GM18499 (cell line): ENCODE measurements around the gene PGBD4.
"Not testable (repeated sequence)": the region's sequence is repeated elsewhere in the genome, so short reads cannot be mapped to it uniquely, and the experiment has no call there.

Experiments used
- ATAC-seq: cut with Tn5 transposase; IDR thresholded peaks from one replicate; pipeline ENCODE4 v1.9.1; 2021; ENCODE audit warnings: moderate number of reproducible peaks; ENCODE audit not compliant: insufficient read depth, unreplicated experiment

Gene PGBD4

GRCh38 chr15:34109797-34110663 is 8.1 kb downstream of the PGBD4 start:
- no peak for ATAC-seq

DNA sequence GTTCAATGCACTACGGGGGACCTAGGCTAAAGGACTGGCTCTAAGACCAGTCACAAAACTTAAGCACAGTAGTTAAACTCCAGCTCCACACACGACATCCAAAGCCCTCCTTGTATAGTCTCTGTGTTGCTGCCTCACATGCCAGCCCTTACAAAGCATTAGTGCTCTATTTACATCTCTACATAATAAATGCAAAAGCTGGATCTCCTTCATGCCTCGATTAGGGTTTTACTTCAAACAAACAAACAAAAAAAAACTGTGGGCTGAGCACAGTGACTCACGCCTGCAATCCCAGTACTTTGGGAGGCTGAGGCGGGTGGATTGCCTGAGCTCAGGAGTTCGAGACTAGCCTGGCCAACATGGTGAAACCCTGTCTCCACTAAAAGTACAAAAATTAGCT is 9.6 kb downstream of the PGBD4 start:
- ATAC-seq, result no peak

DNA sequence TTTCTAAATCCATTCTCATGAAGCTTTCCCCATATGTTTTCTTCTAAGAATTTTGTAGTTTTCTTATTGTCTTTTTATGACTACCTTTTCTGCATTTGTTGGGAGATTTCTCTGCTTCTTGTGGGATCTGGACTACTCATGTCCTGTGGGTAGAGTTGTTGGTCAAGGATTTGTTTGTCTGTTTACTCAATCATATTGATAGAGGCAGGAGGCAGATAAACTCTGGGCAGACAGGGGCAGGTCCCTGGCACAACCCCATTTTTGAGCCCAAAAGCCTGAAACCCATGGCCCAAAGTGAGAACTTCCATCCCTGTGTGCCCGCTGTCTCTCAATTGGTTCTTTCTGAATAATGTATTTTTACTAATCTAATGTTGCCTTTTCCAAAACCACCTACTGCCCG is 12.3 kb downstream of the PGBD4 start:
- no peak for ATAC-seq

DNA sequence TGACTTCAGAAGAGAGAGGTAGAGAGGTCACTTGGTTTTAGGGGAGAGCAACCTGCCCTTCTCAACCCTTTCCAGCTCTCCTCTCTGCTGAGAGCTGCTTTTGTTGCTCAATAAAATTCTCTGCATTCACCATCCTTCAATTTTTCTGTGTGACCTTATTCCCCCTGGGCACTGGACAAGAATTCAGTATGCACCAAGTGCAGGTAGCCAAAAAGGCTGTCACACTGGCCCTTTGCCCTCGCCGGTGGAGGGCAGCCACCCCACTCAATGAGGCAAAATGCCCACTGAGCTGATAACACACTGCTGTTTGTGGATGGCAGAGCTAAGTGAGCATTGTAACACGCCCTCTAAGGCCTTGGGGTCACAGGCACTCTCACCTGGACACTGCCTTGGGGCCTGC is 12.9 kb downstream of the PGBD4 start:
- ATAC-seq, result no peak

DNA sequence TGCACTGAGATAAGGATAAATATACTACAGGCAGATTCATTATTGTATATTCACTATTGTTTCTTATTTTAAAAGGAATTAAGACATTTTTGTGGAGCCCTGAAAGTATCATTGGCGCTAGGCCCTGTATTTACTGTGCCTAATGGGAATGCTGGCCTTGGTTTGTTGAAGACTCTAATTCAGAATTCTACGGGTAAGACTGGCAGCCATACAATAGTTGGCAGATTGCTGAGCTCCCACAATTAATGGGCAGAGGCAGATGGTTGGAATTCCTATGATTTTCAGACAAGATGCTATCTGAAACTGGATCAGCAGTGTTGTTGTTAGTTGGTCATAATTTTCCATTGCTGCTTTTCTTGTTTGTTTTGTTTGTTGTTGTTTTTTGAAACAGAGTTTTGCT is 14.7 kb downstream of the PGBD4 start:
- ATAC-seq, result no peak

GRCh38 chr15:34119291-34119690 is 17.4 kb downstream of the PGBD4 start:
- no peak for ATAC-seq

DNA sequence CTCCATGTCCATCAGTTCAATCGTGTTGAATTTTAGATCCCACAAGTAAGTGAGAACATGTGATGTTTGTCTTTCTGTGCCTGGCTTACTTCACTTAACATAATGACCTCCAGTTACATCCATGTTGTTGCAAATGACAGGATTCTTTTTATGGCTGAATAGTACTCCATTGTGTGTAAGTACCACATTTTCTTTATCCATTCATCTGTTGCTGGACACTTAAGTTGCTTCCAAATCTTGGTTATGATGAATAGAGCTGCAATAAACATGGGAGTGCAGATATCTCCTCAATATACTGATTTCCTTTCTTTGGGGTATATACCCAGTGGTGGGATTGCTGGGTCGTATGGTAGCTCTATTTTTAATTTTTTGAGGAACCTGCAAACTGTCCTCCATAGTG is 18.5 kb downstream of the PGBD4 start:
- not testable (repeated sequence) for ATAC-seq

- not testable (repeated sequence) for ATAC-seq
Measured at GRCh38 chr15:34121786-34122185, 19.9 kb downstream of the PGBD4 start.

GRCh38 chr15:34122771-34123183 is 20.9 kb downstream of the PGBD4 start:
- ATAC-seq, result no peak

- no peak for ATAC-seq
Measured at GRCh38 chr15:34124651-34125050, 22.8 kb downstream of the PGBD4 start.

- no peak for ATAC-seq
Measured at GRCh38 chr15:34125945-34126344, 24.1 kb downstream of the PGBD4 start.

- no peak for ATAC-seq
Measured at GRCh38 chr15:34126522-34126921, 24.6 kb downstream of the PGBD4 start.

GRCh38 chr15:34128898-34129297 is 27.0 kb downstream of the PGBD4 start:
- no peak for ATAC-seq

- ATAC-seq, result no peak
Measured at GRCh38 chr15:34132881-34133280, 31.0 kb downstream of the PGBD4 start.

DNA sequence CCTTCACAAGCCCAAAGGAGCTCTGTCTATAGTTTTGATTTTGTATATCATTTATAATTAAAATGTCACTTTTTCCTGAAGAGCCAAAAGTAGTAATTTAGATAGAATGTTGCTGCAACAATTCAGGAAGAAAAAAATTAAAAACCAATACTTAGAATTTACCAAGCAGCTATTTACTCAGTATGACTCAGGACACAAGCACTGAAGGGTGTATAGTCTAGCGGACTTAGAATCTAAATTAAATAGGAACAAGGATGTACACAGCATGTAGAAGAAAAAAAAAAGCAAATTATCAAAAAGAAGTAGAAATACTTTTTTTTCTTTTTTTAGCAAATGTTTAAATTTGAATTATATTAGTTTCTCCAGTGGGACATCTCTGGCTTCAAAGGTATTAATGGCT is 31.6 kb downstream of the PGBD4 start:
- ATAC-seq, result no peak

- ATAC-seq, result no peak
Measured at GRCh38 chr15:34147371-34148140, 45.7 kb downstream of the PGBD4 start.

- no peak for ATAC-seq
Measured at GRCh38 chr15:34154725-34155204, 52.9 kb downstream of the PGBD4 start.

DNA sequence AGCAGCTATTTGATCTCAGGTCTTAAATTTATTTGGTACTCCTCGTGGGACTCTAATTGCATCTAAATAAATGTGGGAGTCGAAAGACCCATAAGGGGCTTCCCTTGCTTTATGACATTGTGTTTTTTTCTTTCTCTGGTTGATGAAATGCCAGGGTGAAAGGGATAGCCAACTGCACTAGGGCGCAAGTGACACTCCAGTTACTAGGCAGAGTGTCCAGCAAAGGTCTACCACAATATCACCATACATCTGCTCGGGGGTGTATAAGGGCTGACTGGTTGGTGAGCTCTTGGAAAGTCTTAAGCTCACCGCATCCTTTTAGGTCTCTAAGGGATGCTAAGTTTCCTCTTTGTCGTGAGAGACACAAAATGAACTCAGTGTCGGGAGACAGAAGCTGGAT is 54.0 kb downstream of the PGBD4 start:
- no peak for ATAC-seq
